ENCODE measurements around the gene IFNA2. TPM values are rescaled to one million over a fixed set of nuclear protein-coding genes. Genes with fewer than 3 reads are reported as not detected.
"Not testable (repeated sequence)": the region's sequence is repeated elsewhere in the genome, so short reads cannot be mapped to it uniquely, and the experiment has no call there.

The IFNA2 gene
- total RNA-seq, result not detected

DNA sequence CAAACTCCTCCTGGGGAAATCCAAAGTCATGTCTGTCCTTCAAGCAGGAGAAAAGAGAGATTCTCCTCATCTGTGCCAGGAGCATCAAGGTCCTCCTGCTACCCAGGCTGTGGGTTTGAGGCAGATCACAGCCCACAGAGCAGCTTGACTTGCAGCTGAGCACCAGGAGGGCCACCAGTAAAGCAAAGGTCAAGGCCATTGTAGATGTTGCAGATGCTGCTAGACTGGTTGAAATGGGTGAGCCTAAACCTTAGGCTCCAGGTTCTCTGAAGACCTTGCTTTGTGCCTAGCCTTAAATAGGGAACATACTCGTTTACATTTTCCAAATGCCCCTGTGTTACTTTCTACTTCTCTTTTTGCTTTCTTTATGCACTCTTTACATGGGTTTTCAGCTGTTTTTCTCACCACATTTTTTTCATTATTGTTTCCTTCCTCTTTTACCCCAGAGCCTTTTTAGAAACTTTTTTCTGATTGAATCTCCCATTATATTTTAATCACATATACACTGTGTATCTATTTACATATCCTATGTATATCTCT, at the start of gene IFNA2:
Gene IFNA2 (minus strand): TSS at position 268 of the 540 bp plus-strand sequence. CDS start 69 bp downstream, at position 199.
- Histone ChIP-seq H3K9me3 (no peaks in the 10 kb centered on the region), H3K4me1 (no peaks in the 10 kb centered on the region), H3K4me3 (no peak within 1 kb of the TSS), H3K27me3 (peaks cover 0 to 4% of the 10 kb centered on the region in 2 donors), H3K27ac (no peak within 1 kb of the TSS), H3K36me3 (no peaks in the 10 kb centered on the region)
- TF ChIP-seq CTCF (IDR thresholded peaks at IDR 0.05) (no peak), POLR2A (IDR thresholded peaks at IDR 0.05) (no peak)
- no peak for DNase-seq
- intact Hi-C loops (cut with DNase I; ENCODE audit: low total_unique reads), result no loop called here

- H3K4me1 ChIP-seq; H3K9me3 ChIP-seq; intact Hi-C loops (cut with DNase I; ENCODE audit: low total_unique reads); DNase-seq; H3K27ac ChIP-seq; H3K27me3 ChIP-seq; H3K36me3 ChIP-seq; H3K4me3 ChIP-seq: not testable (repeated sequence)
Measured at GRCh38 chr9:21435015-21435383, 49.8 kb upstream of the IFNA2 start.

- no peaks in the 10 kb centered on the region for H3K36me3 ChIP-seq
- peak in 1 of 4 experiments; percentile 5 for TF ChIP-seq CTCF (IDR thresholded peaks at IDR 0.05)
- TF ChIP-seq POLR2A (IDR thresholded peaks at IDR 0.05), result no peak
- H3K27ac ChIP-seq, result no peak overlapping the region
- H3K27me3 ChIP-seq, result peaks cover 0 to 2% of the 10 kb centered on the region in 2 donors
- no peaks in the 10 kb centered on the region for H3K4me1 ChIP-seq
- no peak overlapping the region for H3K4me3 ChIP-seq
- no peak for DNase-seq
- intact Hi-C loops (cut with DNase I; ENCODE audit: low total_unique reads), result no loop called here
- H3K9me3 ChIP-seq, result no peaks in the 10 kb centered on the region
Measured at GRCh38 chr9:21434202-21435014, 49.2 kb upstream of the IFNA2 start.

GRCh38 chr9:21432672-21433425, 47.7 kb upstream of the IFNA2 start:
- Histone ChIP-seq H3K27me3 (no peaks in the 10 kb centered on the region), H3K4me1 (no peaks in the 10 kb centered on the region), H3K36me3 (no peaks in the 10 kb centered on the region), H3K27ac (no peak overlapping the region), H3K9me3 (no peaks in the 10 kb centered on the region), H3K4me3 (no peak overlapping the region)
- intact Hi-C loops (cut with DNase I; ENCODE audit: low total_unique reads), result no loop called here
- TF ChIP-seq POLR2A (IDR thresholded peaks at IDR 0.05), result no peak
- TF ChIP-seq CTCF (IDR thresholded peaks at IDR 0.05), result no peak
- DNase-seq, result no peak

- Histone ChIP-seq H3K4me1 (no peaks in the 10 kb centered on the region), H3K36me3 (no peaks in the 10 kb centered on the region), H3K4me3 (no peak overlapping the region), H3K27ac (no peak overlapping the region), H3K9me3 (no peaks in the 10 kb centered on the region), H3K27me3 (no peaks in the 10 kb centered on the region)
- intact Hi-C loops (cut with DNase I; ENCODE audit: low total_unique reads), result no loop called here
- no peak for DNase-seq
- TF ChIP-seq POLR2A (IDR thresholded peaks at IDR 0.05) (no peak), CTCF (IDR thresholded peaks at IDR 0.05) (no peak)
Measured at GRCh38 chr9:21429191-21429590, 44.0 kb upstream of the IFNA2 start.

Measured in uterus (tissue), 4 donors.